Tibial nerve (tissue), 3 donors: Measurements from ENCODE around the gene KSR2.

Experiments used
- POLR2A ChIP-seq, 2 donors: fragments of 450-650 bp; IDR thresholded peaks; one replicate each; pipeline ENCODE4 v1.6.1; 2017; ENCODE audit warnings: antibody characterized with exemption in 2 of 2, mild to moderate bottlenecking in 2 of 2, moderate library complexity in 2 of 2
- TF ChIP-seq, protein P1 (sequence below), 5 experiments: fragments of 200-600 bp in 3 of 5; fragments of 450-650 bp in 2 of 5; sonication (generic) in 3 of 5; IDR thresholded peaks; one replicate each; pipeline ENCODE4 v1.5.1; 2016 to 2019; ENCODE audit warnings: antibody characterized with exemption in 5 of 5, mild to moderate bottlenecking in 3 of 5, moderate library complexity in 2 of 5

DNA sequence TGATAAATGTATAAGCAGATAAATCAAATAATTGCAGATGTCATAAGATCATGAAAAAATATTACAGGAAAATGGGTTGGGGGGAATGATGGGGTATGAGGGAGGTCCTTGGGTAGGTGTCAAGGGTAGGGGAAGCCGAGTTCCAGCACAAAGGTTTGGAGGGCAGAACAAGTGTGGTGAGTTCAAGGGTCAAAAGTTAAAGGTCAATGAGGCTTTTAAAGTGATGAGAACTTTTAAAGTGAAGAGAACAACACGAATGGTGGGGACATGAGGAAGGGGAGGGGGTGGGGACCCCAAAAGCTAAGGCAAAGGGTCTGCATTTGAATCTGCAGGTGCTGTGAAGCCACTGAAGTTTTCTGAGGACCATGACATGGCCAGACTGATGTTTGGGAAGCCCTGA is 406.8 kb downstream of the KSR2 start:
- no peak for TF ChIP-seq POLR2A (IDR thresholded peaks at IDR 0.05)
- TF ChIP-seq, protein P1, sequence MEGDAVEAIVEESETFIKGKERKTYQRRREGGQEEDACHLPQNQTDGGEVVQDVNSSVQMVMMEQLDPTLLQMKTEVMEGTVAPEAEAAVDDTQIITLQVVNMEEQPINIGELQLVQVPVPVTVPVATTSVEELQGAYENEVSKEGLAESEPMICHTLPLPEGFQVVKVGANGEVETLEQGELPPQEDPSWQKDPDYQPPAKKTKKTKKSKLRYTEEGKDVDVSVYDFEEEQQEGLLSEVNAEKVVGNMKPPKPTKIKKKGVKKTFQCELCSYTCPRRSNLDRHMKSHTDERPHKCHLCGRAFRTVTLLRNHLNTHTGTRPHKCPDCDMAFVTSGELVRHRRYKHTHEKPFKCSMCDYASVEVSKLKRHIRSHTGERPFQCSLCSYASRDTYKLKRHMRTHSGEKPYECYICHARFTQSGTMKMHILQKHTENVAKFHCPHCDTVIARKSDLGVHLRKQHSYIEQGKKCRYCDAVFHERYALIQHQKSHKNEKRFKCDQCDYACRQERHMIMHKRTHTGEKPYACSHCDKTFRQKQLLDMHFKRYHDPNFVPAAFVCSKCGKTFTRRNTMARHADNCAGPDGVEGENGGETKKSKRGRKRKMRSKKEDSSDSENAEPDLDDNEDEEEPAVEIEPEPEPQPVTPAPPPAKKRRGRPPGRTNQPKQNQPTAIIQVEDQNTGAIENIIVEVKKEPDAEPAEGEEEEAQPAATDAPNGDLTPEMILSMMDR (IDR thresholded peaks at IDR 0.05): no peak
